ENCODE measurements around the gene SERPINC1.
"Not testable (repeated sequence)": the region's sequence is repeated elsewhere in the genome, so short reads cannot be mapped to it uniquely, and the experiment has no call there.

SERPINC1 gene

GRCh38 chr1:173865468-173866164 is 51.5 kb downstream of the SERPINC1 start:
- no peaks in the 10 kb centered on the region for H3K27me3 ChIP-seq (replicated peaks; ENCODE audit: control insufficient read depth, insufficient read depth, low read length, poor library complexity, severe bottlenecking)
- H3K36me3 ChIP-seq (ENCODE audit: control insufficient read depth, insufficient read depth, low read length) = peaks cover 35% of the 10 kb centered on the region

DNA sequence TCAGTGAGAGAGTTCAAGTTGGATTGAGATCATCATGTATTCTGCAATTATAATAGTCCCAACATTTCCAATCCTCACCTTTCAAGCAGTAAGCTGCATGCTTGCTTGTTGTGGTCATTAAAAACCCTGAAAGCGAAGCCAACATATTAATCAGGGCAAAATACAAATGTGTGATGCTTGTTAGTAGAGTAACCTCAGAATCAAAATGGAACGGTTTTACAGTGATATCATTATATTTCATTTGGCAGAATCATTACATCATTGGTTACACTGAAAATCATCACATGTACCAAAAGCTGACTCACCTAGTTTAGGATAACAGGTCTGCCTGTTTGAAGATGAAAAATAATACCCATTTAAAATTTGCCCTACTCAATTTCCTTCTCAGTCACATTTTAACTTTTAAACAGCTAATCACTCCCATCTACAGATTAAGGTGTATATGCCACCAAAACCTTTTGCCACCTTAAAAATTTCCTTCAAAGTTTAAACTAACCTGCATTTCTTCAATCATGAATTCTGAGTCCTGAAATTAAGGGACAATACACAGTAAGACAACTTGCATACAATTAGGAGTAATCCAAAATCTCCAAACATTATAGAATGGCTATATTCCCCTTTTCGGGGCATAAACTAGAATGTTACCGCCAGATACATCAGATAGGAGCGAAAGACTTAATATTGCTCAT is 52.8 kb downstream of the SERPINC1 start:
- H3K36me3 ChIP-seq (ENCODE audit: control insufficient read depth, insufficient read depth, low read length) = peaks cover 38% of the 10 kb centered on the region
- no peaks in the 10 kb centered on the region for H3K9me3 ChIP-seq (ENCODE audit: control insufficient read depth, low read length)
- DNase-seq = no peak
- H3K27ac ChIP-seq (ENCODE audit: insufficient read depth, low read length, poor library complexity, severe bottlenecking) = peak overlapping the region; percentile 47
- no peaks in the 10 kb centered on the region for H3K27me3 ChIP-seq (replicated peaks; ENCODE audit: control insufficient read depth, insufficient read depth, low read length, poor library complexity, severe bottlenecking)
- peaks cover 25% of the 10 kb centered on the region for H3K4me1 ChIP-seq (ENCODE audit: control insufficient read depth, insufficient read depth, low read length, poor library complexity, severe bottlenecking)
- no peak overlapping the region for H3K4me3 ChIP-seq (ENCODE audit: insufficient read depth, low read depth, low read length, poor library complexity, severe bottlenecking)

More at GRCh38 chr1:173865468-173866164, 51.5 kb downstream of the SERPINC1 start:
- no peak for DNase-seq
- Histone ChIP-seq H3K4me1 (ENCODE audit: control insufficient read depth, insufficient read depth, low read length, poor library complexity, severe bottlenecking) (peaks cover 33% of the 10 kb centered on the region), H3K4me3 (ENCODE audit: insufficient read depth, low read depth, low read length, poor library complexity, severe bottlenecking) (no peak overlapping the region), H3K27ac (ENCODE audit: insufficient read depth, low read length, poor library complexity, severe bottlenecking) (peak overlapping the region; percentile 26), H3K9me3 (ENCODE audit: control insufficient read depth, low read length) (no peaks in the 10 kb centered on the region)

DNA sequence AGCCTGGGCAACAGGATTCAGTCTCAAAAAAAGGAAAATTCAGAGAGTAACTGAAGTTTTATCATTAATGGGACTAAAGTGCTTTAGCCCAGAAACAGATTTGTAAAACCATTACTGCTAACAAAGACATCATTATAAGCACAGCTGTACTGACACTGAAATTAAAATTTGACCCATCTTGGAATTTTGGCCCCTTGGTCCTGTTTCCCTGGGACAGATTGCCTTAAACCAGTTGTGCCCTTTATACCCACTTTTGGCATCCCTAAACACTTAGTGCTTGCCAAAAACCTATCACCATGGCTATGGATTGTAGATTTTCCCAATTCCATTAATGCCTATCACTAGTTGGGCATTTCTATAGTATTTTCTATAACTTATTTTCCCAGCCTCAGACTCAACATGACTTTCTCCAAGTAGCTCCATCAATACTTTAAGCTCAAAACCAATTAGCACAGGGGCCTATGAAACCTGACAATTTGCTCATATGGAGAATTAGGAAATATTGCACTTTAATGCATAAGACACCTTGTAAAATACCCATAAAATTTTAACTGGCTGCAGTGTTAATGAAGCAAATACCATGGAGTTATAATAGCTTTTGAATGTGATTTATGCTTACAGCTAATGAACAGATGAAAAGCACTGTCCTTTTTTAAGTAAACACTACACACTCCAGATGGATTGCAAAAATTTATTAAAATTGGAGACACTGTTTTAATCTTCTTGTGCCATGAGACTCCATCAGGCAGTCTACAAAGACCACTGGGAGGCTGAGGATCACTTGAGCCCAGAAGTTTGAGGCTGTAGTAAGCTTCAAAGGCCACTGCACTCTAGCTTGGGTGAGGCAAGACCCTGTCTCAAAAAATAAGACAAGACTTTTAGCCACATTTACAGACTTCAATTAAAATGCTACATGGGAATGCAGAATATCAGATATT is 53.6 kb downstream of the SERPINC1 start:
- peaks cover 38% of the 10 kb centered on the region for H3K36me3 ChIP-seq (ENCODE audit: control insufficient read depth, insufficient read depth, low read length)
- H3K4me3 ChIP-seq (ENCODE audit: insufficient read depth, low read depth, low read length, poor library complexity, severe bottlenecking) = no peak overlapping the region

DNA sequence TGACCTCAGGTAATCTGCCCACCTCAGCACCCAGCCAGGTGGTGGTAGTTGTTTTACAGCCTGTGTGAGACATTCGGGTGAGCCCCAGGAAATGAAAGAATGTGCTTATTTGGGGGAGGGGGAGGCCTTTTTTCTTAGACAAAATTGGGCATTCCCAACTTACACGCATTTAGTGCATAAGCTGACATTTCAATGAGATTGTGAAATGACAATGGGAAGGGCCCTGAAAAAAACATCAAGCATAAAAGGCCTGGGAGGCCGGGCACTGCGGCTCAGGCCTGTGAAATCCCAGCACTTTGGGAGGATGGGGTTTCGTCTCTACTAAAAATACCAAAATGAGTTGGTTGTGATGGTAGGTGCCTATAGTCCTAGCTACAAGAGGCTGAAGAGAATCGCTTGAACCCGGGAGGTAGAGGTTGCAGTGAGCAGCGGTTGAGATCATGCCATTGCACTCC is 54.3 kb downstream of the SERPINC1 start:
- Histone ChIP-seq H3K27ac (ENCODE audit: insufficient read depth, low read length, poor library complexity, severe bottlenecking) (no peak overlapping the region), H3K27me3 (replicated peaks; ENCODE audit: control insufficient read depth, insufficient read depth, low read length, poor library complexity, severe bottlenecking) (no peaks in the 10 kb centered on the region), H3K36me3 (ENCODE audit: control insufficient read depth, insufficient read depth, low read length) (peaks cover 42% of the 10 kb centered on the region), H3K4me1 (ENCODE audit: control insufficient read depth, insufficient read depth, low read length, poor library complexity, severe bottlenecking) (peaks cover 25% of the 10 kb centered on the region), H3K4me3 (ENCODE audit: insufficient read depth, low read depth, low read length, poor library complexity, severe bottlenecking) (no peak overlapping the region), H3K9me3 (ENCODE audit: control insufficient read depth, low read length) (no peaks in the 10 kb centered on the region)
- no peak for DNase-seq

More for the DNA sequence above, 53.6 kb downstream of the SERPINC1 start:
- peak overlapping the region; percentile 47 for H3K27ac ChIP-seq (ENCODE audit: insufficient read depth, low read length, poor library complexity, severe bottlenecking)
- no peaks in the 10 kb centered on the region for H3K27me3 ChIP-seq (replicated peaks; ENCODE audit: control insufficient read depth, insufficient read depth, low read length, poor library complexity, severe bottlenecking)
- H3K9me3 ChIP-seq (ENCODE audit: control insufficient read depth, low read length) = no peaks in the 10 kb centered on the region
- H3K4me1 ChIP-seq (ENCODE audit: control insufficient read depth, insufficient read depth, low read length, poor library complexity, severe bottlenecking) = peaks cover 25% of the 10 kb centered on the region
- DNase-seq = no peak

GRCh38 chr1:173862146-173862768 is 54.9 kb downstream of the SERPINC1 start:
- not testable (repeated sequence) for DNase-seq; H3K27ac ChIP-seq (ENCODE audit: insufficient read depth, low read length, poor library complexity, severe bottlenecking); H3K4me3 ChIP-seq (ENCODE audit: insufficient read depth, low read depth, low read length, poor library complexity, severe bottlenecking); H3K27me3 ChIP-seq (replicated peaks; ENCODE audit: control insufficient read depth, insufficient read depth, low read length, poor library complexity, severe bottlenecking); H3K9me3 ChIP-seq (ENCODE audit: control insufficient read depth, low read length)
- H3K36me3 ChIP-seq (ENCODE audit: control insufficient read depth, insufficient read depth, low read length) = peaks cover 42% of the 10 kb centered on the region
- H3K4me1 ChIP-seq (ENCODE audit: control insufficient read depth, insufficient read depth, low read length, poor library complexity, severe bottlenecking) = peaks cover 25% of the 10 kb centered on the region

- H3K36me3 ChIP-seq (ENCODE audit: control insufficient read depth, insufficient read depth, low read length) = peaks cover 42% of the 10 kb centered on the region
- no peak for DNase-seq
- H3K9me3 ChIP-seq (ENCODE audit: control insufficient read depth, low read length) = no peaks in the 10 kb centered on the region
- no peak overlapping the region for H3K4me3 ChIP-seq (ENCODE audit: insufficient read depth, low read depth, low read length, poor library complexity, severe bottlenecking)
- H3K4me1 ChIP-seq (ENCODE audit: control insufficient read depth, insufficient read depth, low read length, poor library complexity, severe bottlenecking) = peaks cover 22% of the 10 kb centered on the region
- H3K27me3 ChIP-seq (replicated peaks; ENCODE audit: control insufficient read depth, insufficient read depth, low read length, poor library complexity, severe bottlenecking) = no peaks in the 10 kb centered on the region
- H3K27ac ChIP-seq (ENCODE audit: insufficient read depth, low read length, poor library complexity, severe bottlenecking) = no peak overlapping the region
These were observed 55.4 kb downstream of the SERPINC1 start for GRCh38 chr1:173861731-173862145.

DNA sequence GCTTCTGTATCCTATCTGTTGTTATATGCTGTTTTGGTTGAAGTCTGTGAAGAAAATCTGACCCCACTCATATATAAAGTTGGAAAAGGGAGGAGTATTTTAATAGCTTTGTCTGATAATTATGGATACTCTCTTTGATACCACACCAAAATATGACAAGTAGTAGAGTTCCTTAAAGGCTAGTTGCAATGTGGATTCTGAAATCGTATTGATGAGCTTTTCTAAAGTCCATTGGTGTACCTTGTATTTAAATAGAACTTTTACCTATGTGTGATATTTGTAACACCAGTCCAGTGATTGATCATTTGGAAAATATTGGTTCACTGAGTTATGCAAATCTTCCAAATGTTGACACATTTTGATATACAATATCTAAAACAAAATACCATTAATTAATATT is 57.1 kb downstream of the SERPINC1 start:
- Histone ChIP-seq H3K27me3 (replicated peaks; ENCODE audit: control insufficient read depth, insufficient read depth, low read length, poor library complexity, severe bottlenecking) (no peaks in the 10 kb centered on the region), H3K36me3 (ENCODE audit: control insufficient read depth, insufficient read depth, low read length) (peaks cover 34% of the 10 kb centered on the region), H3K27ac (ENCODE audit: insufficient read depth, low read length, poor library complexity, severe bottlenecking) (no peak overlapping the region), H3K9me3 (ENCODE audit: control insufficient read depth, low read length) (no peaks in the 10 kb centered on the region), H3K4me3 (ENCODE audit: insufficient read depth, low read depth, low read length, poor library complexity, severe bottlenecking) (no peak overlapping the region), H3K4me1 (ENCODE audit: control insufficient read depth, insufficient read depth, low read length, poor library complexity, severe bottlenecking) (peaks cover 6% of the 10 kb centered on the region)
- DNase-seq = no peak

DNA sequence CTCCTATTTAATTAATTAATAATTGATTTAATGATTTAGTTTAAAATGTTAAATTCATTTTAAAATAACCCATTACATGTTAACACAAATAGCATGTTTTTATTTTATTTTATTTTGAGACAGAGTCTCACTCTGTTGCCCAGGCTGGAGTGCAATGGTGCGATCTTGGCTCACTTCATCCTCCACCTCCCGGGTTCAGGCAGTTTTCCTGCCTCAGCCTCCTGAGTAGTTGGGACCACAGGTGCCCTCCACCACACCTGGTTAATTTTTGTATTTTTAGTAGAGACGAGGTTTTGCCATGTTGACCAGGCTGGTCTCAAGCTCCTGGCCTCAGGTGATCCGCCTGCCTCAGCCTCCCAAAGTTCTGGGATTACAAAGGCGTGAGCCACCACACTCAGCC is 57.6 kb downstream of the SERPINC1 start:
- not testable (repeated sequence) for H3K4me1 ChIP-seq (ENCODE audit: control insufficient read depth, insufficient read depth, low read length, poor library complexity, severe bottlenecking); H3K9me3 ChIP-seq (ENCODE audit: control insufficient read depth, low read length); H3K27me3 ChIP-seq (replicated peaks; ENCODE audit: control insufficient read depth, insufficient read depth, low read length, poor library complexity, severe bottlenecking); H3K27ac ChIP-seq (ENCODE audit: insufficient read depth, low read length, poor library complexity, severe bottlenecking); H3K4me3 ChIP-seq (ENCODE audit: insufficient read depth, low read depth, low read length, poor library complexity, severe bottlenecking); DNase-seq
- H3K36me3 ChIP-seq (ENCODE audit: control insufficient read depth, insufficient read depth, low read length) = peaks cover 31% of the 10 kb centered on the region

GRCh38 chr1:173857363-173857917 is 59.7 kb downstream of the SERPINC1 start:
- no peak for DNase-seq
- Histone ChIP-seq H3K27me3 (replicated peaks; ENCODE audit: control insufficient read depth, insufficient read depth, low read length, poor library complexity, severe bottlenecking) (no peaks in the 10 kb centered on the region), H3K36me3 (ENCODE audit: control insufficient read depth, insufficient read depth, low read length) (peaks cover 25% of the 10 kb centered on the region), H3K27ac (ENCODE audit: insufficient read depth, low read length, poor library complexity, severe bottlenecking) (no peak overlapping the region), H3K9me3 (ENCODE audit: control insufficient read depth, low read length) (no peaks in the 10 kb centered on the region), H3K4me3 (ENCODE audit: insufficient read depth, low read depth, low read length, poor library complexity, severe bottlenecking) (no peak overlapping the region), H3K4me1 (ENCODE audit: control insufficient read depth, insufficient read depth, low read length, poor library complexity, severe bottlenecking) (no peaks in the 10 kb centered on the region)
